ENCODE data around the gene NDFIP1.
"Not testable (repeated sequence)": the region's sequence is repeated elsewhere in the genome, so short reads cannot be mapped to it uniquely, and the experiment has no call there.

Gene NDFIP1

GRCh38 chr5:142108432-142109330 lies at the start of gene NDFIP1:
Gene NDFIP1, plus strand, starts transcription at chr5:142108779. Its CDS starts 196 bp downstream, at chr5:142108975.
- peak; percentile 58 to 80 for DNase-seq

GRCh38 chr5:142059304-142059940 lies 49.2 kb upstream of the NDFIP1 start:
- peak in 1 of 2 experiments; percentile 23 for DNase-seq

- no peak for DNase-seq
Observed at GRCh38 chr5:142063376-142063775, 45.2 kb upstream of the NDFIP1 start.

GRCh38 chr5:142063878-142064331 lies 44.7 kb upstream of the NDFIP1 start:
- no peak for DNase-seq

- DNase-seq: no peak
Observed at GRCh38 chr5:142065273-142065672, 43.3 kb upstream of the NDFIP1 start.

- DNase-seq: no peak
Observed at GRCh38 chr5:142069606-142070399, 38.8 kb upstream of the NDFIP1 start.

GRCh38 chr5:142070734-142071133 lies 37.8 kb upstream of the NDFIP1 start:
- DNase-seq: no peak

- DNase-seq: no peak
Observed at GRCh38 chr5:142072488-142072887, 36.1 kb upstream of the NDFIP1 start.

- no peak for DNase-seq
Observed at GRCh38 chr5:142073362-142073988, 35.1 kb upstream of the NDFIP1 start.

- no peak for DNase-seq
Observed at GRCh38 chr5:142074006-142074405, 34.6 kb upstream of the NDFIP1 start.

- no peak for DNase-seq
Observed at GRCh38 chr5:142078221-142078620, 30.4 kb upstream of the NDFIP1 start.

GRCh38 chr5:142078706-142079105 lies 29.9 kb upstream of the NDFIP1 start:
- DNase-seq: no peak

- no peak for DNase-seq
Observed at GRCh38 chr5:142079306-142079721, 29.3 kb upstream of the NDFIP1 start.

GRCh38 chr5:142080248-142080647 lies 28.3 kb upstream of the NDFIP1 start:
- DNase-seq: no peak

GRCh38 chr5:142082182-142082781 lies 26.3 kb upstream of the NDFIP1 start:
- DNase-seq: no peak

GRCh38 chr5:142086229-142086628 lies 22.4 kb upstream of the NDFIP1 start:
- no peak for DNase-seq

GRCh38 chr5:142086679-142087078 lies 21.9 kb upstream of the NDFIP1 start:
- DNase-seq: no peak

- DNase-seq: no peak
Observed at GRCh38 chr5:142087920-142088679, 20.5 kb upstream of the NDFIP1 start.

- DNase-seq: not testable (repeated sequence)
Observed at GRCh38 chr5:142088855-142089479, 19.6 kb upstream of the NDFIP1 start.

- no peak for DNase-seq
Observed at GRCh38 chr5:142091012-142091411, 17.6 kb upstream of the NDFIP1 start.

GRCh38 chr5:142091922-142092321 lies 16.7 kb upstream of the NDFIP1 start:
- DNase-seq: no peak

All from SW 1271 (cell line).